Right lobe of liver (tissue), 6 donors: ENCODE data around the gene SERP2. TPM values are rescaled to one million over a fixed set of nuclear protein-coding genes. Genes with fewer than 3 reads are reported as not detected.

Source experiments
- ATAC-seq, 4 donors: fragments of 200-7000 bp; cut with Tn5 transposase; one replicate each; pipeline ENCODE4 v1.9.1; 2020; ENCODE audit warnings: mild to moderate bottlenecking in 4 of 4, moderate library complexity in 4 of 4
- DNase-seq, 3 donors: peaks; one replicate each; pipeline ENCODE4 v3.0.0-alpha.2; 2020
- H3K27ac ChIP-seq, 3 donors: fragments of 200-600 bp; one replicate each; pipeline ENCODE4 v1.8.0; 2022
- H3K27me3 ChIP-seq, 2 donors: fragments of 200-600 bp; one replicate each; pipeline ENCODE4 v1.8.0; 2022
- H3K36me3 ChIP-seq, 4 donors: fragments of 200-600 bp; sonication (generic) in 1 of 4; one replicate each; pipeline versions ENCODE4 v1.5.1 to v1.8.0; 2017 to 2022; ENCODE audit warnings: control low read depth in 1 of 4
- H3K4me1 ChIP-seq, 4 donors: fragments of 200-600 bp; sonication (generic) in 1 of 4; one replicate each; pipeline versions ENCODE4 v1.5.1 to v1.8.0; 2017 to 2022; ENCODE audit warnings: control low read depth in 1 of 4
- H3K4me3 ChIP-seq, 3 donors: fragments of 200-600 bp; one replicate each; pipeline ENCODE4 v1.8.0; 2022
- H3K9me3 ChIP-seq, 4 donors: fragments of 200-600 bp; sonication (generic) in 1 of 4; one replicate each; pipeline versions ENCODE4 v1.5.1 to v1.8.0; 2017 to 2022; ENCODE audit warnings: control low read depth in 1 of 4
- POLR2A ChIP-seq: fragments of 450-650 bp; IDR thresholded peaks from one replicate; pipeline ENCODE4 v1.6.1; 2017; ENCODE audit warnings: antibody characterized with exemption, mild to moderate bottlenecking
- WGBS: methylation state at CpG from one replicate; pipeline ENCODE4 v1.1.6; 2018; ENCODE audit warnings: low coverage, low lambda C conversion rate; ENCODE audit not compliant: insufficient coverage; ENCODE audit errors: missing lambda C conversion rate; 5-methylcytosine and 5-hydroxymethylcytosine counted together
- intact Hi-C, 2 donors: fragments of 100-400 bp; cut with DNase I; formaldehyde crosslinking; loops; one replicate each; pipeline versions ENCODE4 v1.11.2 to v1.14.1; 2022
- total RNA-seq, 6 experiments: library from RNA; depleted of rRNA in 2 of 6; stranded (reverse); fragments of >200 nt in 2 of 6; fragmentation: NEBNext Ultra II Directional in 3 of 6; extraction: Animal tissue kit (Norgen Biotek cat#: 25700) in 3 of 6; gene quantifications; one replicate each; pipeline versions ENCODE4 v1.1.0 to v1.2.4, GENCODE V29; 2016 to 2023
- TF ChIP-seq, protein P1 (sequence below), 4 donors: fragments of 200-600 bp in 3 of 4; fragments of 450-650 bp in 1 of 4; IDR thresholded peaks; one replicate each; pipeline versions ENCODE4 v1.5.1 to v1.8.0; 2016 to 2022; ENCODE audit warnings: antibody characterized with exemption in 4 of 4, mild to moderate bottlenecking in 2 of 4
- donor health status: DM: no; HTN: yes; CAD: no.
- donor health status: DM: no; HTN: no; CAD: no.
- donor health status: DM: no; HTN: no; CAD: no.
- donor health status: DM: no; HTN: yes; CAD: no.
- donor health status: DM: no; HTN: yes; CAD: no.

SERP2 gene
- total RNA-seq, 6 experiments from 2014 or later = 2.1 to 9.0 (median 2.8) TPM

DNA sequence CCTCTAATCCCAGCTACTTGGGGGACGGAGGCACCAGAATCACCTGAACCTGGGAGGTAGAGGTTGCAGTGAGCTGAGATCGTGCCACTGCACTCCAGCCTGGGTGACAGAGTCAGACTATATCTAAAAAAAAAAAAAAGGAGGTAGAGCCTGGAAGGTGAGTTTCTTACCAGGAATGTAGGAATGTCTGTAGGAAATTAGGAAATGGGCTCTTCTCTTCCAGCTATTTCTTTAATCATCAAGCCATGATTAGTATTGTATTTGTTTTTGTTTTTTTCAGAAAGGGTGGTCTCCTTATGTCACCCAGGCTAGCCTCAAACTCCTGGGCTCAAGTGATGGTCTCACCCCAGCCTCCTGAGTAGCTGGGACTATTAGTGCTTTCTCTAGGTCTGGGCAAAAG, 26.3 kb upstream of the SERP2 start:
- no peaks in the 10 kb centered on the region for H3K36me3 ChIP-seq
- no peak overlapping the region for H3K4me3 ChIP-seq
- DNase-seq (no peak), ATAC-seq (no peak)
- H3K27me3 ChIP-seq = no peaks in the 10 kb centered on the region
- 95% methylated on average over 2 of the region's 2 CpGs for WGBS
- TF ChIP-seq POLR2A = no peak
- intact Hi-C loops = no loop called here
- H3K27ac ChIP-seq = no peak overlapping the region
- H3K4me1 ChIP-seq = no peaks in the 10 kb centered on the region
- H3K9me3 ChIP-seq = no peaks in the 10 kb centered on the region

DNA sequence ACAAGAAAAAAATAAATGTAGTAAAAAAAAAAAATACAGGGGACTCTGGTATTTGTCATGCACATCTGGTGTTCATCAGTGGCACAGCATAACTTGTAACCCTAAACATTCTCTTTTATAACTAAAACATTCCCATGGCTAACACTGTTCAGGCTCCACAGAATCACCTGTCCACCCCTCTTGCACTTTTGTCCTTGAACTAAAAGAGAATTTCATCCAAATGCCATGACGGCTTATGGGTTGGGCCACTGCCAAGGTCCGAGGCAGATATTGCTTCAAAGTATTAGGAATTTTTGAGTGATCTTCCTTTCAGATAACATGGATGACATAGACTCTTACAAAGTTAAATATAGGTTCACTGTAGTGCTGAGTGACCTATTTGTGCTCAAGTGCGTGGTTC, 25.7 kb upstream of the SERP2 start:
- H3K27me3 ChIP-seq = no peaks in the 10 kb centered on the region
- no peaks in the 10 kb centered on the region for H3K4me1 ChIP-seq
- no peak for DNase-seq
- intact Hi-C loops = no loop called here
- no peaks in the 10 kb centered on the region for H3K9me3 ChIP-seq
- TF ChIP-seq POLR2A = no peak
- TF ChIP-seq, protein P1, sequence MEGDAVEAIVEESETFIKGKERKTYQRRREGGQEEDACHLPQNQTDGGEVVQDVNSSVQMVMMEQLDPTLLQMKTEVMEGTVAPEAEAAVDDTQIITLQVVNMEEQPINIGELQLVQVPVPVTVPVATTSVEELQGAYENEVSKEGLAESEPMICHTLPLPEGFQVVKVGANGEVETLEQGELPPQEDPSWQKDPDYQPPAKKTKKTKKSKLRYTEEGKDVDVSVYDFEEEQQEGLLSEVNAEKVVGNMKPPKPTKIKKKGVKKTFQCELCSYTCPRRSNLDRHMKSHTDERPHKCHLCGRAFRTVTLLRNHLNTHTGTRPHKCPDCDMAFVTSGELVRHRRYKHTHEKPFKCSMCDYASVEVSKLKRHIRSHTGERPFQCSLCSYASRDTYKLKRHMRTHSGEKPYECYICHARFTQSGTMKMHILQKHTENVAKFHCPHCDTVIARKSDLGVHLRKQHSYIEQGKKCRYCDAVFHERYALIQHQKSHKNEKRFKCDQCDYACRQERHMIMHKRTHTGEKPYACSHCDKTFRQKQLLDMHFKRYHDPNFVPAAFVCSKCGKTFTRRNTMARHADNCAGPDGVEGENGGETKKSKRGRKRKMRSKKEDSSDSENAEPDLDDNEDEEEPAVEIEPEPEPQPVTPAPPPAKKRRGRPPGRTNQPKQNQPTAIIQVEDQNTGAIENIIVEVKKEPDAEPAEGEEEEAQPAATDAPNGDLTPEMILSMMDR (IDR thresholded peaks at IDR 0.05) = no peak
- no peak overlapping the region for H3K4me3 ChIP-seq
- no peaks in the 10 kb centered on the region for H3K36me3 ChIP-seq
- H3K27ac ChIP-seq = no peak overlapping the region
- 25% methylated on average over 3 of the region's 3 CpGs for WGBS
- peak in 1 of 4 donors; percentile 17 for ATAC-seq

DNA sequence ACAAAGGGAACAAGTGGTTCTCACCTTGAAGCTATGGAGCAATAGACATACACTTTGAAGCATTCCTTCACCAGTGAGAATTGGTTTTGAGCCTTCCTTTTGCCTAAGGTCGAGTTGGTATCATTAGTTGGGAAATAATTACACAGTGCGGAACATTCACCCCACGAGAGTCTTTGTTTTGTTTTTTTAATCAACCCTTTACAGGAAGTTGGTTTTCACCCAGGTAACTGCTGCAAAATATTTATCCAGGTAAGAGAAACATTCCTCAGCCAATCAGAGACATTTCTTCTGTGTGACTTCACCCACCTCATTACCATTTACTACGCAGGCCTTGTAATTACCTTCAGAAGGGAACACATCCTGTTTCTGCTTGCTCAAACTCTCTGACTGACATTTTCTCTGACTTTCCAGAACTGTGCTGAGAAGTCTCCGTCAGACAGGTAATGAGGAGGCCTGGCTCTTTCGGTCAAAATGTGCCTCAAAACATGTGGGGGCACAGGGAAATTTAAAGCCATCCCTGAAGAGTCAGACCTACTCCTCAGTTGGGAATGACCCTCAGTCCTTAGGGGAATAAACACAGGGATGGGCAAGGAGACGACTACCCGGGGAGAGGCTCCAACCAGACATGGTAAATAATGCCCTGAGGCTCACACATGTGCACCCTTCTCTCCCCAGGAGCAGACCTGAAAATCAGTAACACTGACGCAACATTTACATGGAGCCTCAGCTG, 22.7 kb upstream of the SERP2 start:
- H3K27ac ChIP-seq = peak overlapping the region; percentile 28 to 57 (median 35)
- DNase-seq (no peak), ATAC-seq (peak; percentile 59 to 87 (median 80))
- H3K9me3 ChIP-seq = no peaks in the 10 kb centered on the region
- H3K36me3 ChIP-seq = no peaks in the 10 kb centered on the region
- WGBS = 58% methylated on average over 8 of the region's 9 CpGs
- peaks cover 0 to 12% (median 0%) of the 10 kb centered on the region in 4 donors for H3K4me1 ChIP-seq
- no peak overlapping the region for H3K4me3 ChIP-seq
- TF ChIP-seq, protein P1 (IDR thresholded peaks at IDR 0.05) = no peak
- no peak for TF ChIP-seq POLR2A
- intact Hi-C loops = no loop called here
- no peaks in the 10 kb centered on the region for H3K27me3 ChIP-seq

DNA sequence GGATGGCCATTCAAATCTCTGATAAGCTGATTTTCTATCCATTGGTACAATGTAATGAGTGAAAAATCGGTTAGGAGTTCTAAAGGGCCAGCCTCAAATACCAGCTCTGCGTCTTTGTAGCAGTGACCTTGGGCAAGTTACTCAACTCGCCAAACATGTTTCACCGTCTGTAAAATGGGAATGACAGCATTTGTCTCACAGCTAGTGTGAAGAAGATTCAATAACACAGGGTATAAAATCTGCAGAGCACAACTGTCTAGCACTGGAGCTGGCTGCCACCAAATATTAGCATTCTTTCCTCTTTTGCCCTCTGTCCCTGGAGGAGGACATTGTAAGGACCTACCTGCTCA, 22.1 kb upstream of the SERP2 start:
- intact Hi-C loops = no loop called here
- 67% methylated on average over 1 of the region's 4 CpGs for WGBS
- no peak for TF ChIP-seq POLR2A
- TF ChIP-seq, protein P1 (IDR thresholded peaks at IDR 0.05) = no peak
- Histone ChIP-seq H3K27ac (peak overlapping the region in 2 of 3 donors; percentile 35 to 57), H3K27me3 (no peaks in the 10 kb centered on the region), H3K4me3 (no peak overlapping the region), H3K36me3 (no peaks in the 10 kb centered on the region), H3K4me1 (peaks cover 0 to 12% (median 0%) of the 10 kb centered on the region in 4 donors), H3K9me3 (no peaks in the 10 kb centered on the region)
- ATAC-seq = no peak
- DNase-seq = no peak

DNA sequence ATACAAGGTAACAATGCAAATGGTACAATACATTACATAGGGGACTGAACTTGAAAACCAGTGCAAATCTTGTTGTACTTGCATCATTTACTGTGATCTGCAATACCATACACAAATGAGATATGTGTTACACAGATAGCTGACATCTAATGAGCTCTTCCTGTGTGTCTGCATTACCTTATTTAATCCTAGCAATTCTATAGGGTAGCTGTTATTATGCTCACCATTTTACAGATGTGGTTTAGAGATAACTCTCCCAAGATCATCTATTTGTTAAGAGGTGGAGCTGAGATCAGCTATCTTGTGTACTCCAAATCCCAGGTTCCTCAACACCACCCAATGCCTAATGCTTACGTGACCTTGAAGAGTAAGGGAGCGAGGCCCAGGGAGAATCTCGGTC, 21.4 kb upstream of the SERP2 start:
- no peak for ATAC-seq
- no peak overlapping the region for H3K27ac ChIP-seq
- 100% methylated on average over 3 of the region's 3 CpGs for WGBS

More for the DNA sequence above, 21.4 kb upstream of the SERP2 start:
- intact Hi-C loops = no loop called here
- peaks cover 0 to 12% (median 0%) of the 10 kb centered on the region in 4 donors for H3K4me1 ChIP-seq
- TF ChIP-seq, protein P1 (IDR thresholded peaks at IDR 0.05) = no peak
- no peak for TF ChIP-seq POLR2A
- H3K4me3 ChIP-seq = no peak overlapping the region
- H3K36me3 ChIP-seq = no peaks in the 10 kb centered on the region
- H3K9me3 ChIP-seq = no peaks in the 10 kb centered on the region
- H3K27me3 ChIP-seq = no peaks in the 10 kb centered on the region
- DNase-seq = no peak
